Stimulated activated naive CD8-positive, alpha-beta T cell treated with anti-CD3 and anti-CD28 coated beads, Interleukin-15, Interleukin-2, amounts not matched to agents 100 U/mL and 50 U/mL, for 24 hours (primary cell): ENCODE results near the gene C16orf89.
"Not testable (repeated sequence)": the region's sequence is repeated elsewhere in the genome, so short reads cannot be mapped to it uniquely, and the experiment has no call there.

Experiments used
- ATAC-seq: fragments of 150-1000 bp; cut with Tn5 transposase; one replicate; pipeline ENCODE4 v1.10.0; 2021
- DNase-seq: peaks from one replicate; pipeline ENCODE4 v3.0.0; 2021

The C16orf89 gene, protein sequence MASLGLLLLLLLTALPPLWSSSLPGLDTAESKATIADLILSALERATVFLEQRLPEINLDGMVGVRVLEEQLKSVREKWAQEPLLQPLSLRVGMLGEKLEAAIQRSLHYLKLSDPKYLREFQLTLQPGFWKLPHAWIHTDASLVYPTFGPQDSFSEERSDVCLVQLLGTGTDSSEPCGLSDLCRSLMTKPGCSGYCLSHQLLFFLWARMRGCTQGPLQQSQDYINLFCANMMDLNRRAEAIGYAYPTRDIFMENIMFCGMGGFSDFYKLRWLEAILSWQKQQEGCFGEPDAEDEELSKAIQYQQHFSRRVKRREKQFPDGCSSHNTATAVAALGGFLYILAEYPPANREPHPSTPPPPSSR

DNA sequence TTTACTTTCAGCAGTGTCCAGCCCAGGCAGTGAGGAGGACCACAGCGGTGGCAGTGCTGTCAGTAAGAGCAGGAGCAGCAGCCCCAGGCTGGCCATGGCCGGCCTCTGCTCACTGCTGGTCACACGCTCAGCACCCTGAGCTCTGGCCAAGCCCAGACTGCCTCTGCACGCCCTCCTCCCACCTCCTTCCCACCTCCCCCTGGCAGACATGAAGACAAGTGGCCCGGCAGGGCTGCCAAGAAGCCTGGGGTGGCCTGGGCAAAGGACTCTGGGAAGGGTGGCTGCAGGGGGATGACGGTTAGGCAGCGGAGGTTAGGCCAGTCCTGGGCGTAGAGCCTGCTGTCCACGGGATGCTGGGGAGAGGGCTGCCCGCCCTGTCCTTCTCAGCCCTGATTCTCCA lies at the start of gene C16orf89:
Gene C16orf89 (minus strand): TSS at position 144 of the 400 bp plus-strand sequence. CDS start 48 bp downstream, at position 96.
- DNase-seq = no peak
- no peak for ATAC-seq

DNA sequence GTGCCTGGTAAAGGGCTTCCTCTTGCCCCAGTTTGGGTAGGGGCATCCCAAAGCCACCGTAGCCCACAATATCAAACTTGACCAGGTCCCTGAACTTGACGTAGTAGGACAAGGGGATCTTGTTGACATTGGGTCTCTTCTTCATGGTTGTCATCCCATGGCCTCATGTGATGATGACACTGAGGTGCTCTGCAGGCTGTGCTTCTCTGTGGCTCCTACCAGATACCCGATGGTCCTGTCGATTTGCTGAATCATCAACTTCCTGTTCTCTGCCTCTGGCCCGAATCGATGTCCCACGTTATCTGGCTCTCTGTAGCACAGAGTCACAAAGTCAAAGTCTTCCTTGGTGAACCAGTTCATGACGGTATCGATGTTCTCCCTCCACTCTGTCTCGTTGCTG lies 45.2 kb upstream of the C16orf89 start:
- ATAC-seq = not testable (repeated sequence)

DNA sequence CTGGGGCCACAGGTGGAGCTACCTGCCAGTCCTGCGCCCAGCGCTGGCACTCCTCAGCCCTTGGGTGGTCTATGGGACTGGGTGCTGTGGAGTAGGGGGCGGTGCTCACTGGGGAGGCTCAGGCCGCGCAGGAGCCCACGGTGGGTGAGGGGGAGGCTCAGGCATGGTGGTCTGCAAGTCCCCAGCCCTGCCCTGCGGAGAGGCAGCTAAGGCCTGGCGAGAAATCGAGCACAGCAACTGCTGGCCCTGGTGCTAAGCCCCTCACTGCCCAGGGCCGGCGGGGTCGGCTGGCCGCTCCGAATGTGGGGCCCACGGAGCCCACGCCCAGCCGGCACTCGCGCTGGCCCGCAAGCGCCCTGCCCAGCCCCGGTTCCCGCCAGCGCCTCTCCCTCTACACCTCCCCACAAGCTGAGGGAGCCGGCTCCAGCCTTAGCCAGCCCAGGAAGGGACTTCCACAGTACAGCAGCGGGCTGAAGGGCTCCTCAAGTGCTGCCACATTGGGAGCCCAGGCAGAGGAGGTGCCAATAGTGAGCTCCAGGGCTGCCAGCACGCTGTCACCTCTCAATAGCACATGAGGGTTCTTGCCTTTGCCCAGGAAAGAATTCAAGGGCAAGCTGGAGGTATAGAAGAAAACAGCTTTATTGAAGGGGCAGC lies 42.9 kb upstream of the C16orf89 start:
- DNase-seq (no peak), ATAC-seq (no peak)

More for the DNA sequence above, 45.2 kb upstream of the C16orf89 start:
- not testable (repeated sequence) for DNase-seq

DNA sequence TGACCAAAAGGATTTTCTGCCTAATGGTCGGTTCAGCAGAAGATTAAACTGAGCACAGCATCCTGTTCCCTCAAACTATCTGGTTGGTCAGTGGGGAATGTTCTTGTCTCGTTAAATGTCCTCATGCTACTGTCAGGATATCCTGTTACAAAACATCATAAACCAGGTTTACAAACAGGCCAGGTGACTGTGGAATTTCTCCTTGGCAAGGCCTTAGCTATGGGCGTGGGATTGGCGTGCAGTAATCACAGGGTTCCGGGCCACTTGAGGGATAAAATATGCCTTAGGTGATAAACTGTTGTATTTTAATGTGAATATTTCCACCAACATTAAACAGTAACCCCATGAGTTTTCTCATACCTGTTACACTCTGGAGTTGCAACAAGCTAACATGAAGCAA lies 39.3 kb upstream of the C16orf89 start:
- not testable (repeated sequence) for ATAC-seq, DNase-seq

DNA sequence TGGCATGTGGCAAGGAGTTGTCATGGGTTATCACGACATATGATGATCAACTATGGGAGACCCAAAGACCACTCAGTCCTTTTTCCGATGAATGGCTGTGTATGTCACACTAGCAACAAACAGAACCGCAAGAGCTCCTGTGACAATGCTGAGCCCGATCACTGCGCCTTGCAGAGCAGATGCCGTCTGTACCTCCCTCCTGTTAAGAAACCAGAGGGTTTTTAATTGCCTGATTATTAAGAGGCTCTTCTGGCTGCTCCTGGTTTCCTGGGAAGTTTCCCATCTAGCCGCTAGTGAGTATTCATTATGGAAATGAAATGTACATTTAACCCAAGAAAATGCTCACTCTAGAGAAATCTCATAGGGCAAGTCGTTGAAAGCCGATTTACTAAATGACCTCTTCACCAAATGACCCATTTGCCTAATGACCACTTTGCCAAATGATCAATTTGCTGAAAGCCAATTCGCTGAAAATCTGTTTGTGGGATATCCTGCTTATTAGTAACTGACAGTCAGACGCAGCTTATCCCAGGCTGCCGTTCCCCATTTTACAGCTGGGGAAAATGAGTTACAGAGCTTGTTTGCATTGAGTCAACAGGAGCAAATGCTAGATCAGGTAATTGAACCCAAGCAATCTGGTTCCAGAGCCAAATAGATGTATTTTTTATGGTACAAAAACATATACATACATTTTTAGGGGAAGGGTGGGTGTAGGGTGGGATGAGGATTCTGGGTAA lies 37.7 kb upstream of the C16orf89 start:
- not testable (repeated sequence) for ATAC-seq, DNase-seq

DNA sequence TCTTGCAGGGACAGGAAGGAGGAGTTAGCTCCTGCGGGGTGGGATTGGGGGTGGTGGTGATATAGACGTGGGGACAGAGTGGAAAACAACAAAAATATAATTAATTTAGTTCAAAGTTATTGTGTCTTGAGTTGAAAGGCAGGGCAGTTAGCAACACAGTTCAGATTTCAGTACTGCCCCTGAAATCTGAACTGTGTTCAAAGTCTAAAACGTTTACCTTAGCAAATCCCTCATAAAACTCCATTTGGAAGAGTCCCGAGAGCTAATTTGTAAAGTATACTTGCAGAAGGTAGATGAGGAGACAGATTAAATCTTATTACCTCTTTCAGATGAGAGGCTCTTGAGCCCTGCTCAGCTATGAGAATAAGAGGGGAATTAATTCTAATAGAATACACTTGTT lies 33.4 kb upstream of the C16orf89 start:
- not testable (repeated sequence) for ATAC-seq, DNase-seq

DNA sequence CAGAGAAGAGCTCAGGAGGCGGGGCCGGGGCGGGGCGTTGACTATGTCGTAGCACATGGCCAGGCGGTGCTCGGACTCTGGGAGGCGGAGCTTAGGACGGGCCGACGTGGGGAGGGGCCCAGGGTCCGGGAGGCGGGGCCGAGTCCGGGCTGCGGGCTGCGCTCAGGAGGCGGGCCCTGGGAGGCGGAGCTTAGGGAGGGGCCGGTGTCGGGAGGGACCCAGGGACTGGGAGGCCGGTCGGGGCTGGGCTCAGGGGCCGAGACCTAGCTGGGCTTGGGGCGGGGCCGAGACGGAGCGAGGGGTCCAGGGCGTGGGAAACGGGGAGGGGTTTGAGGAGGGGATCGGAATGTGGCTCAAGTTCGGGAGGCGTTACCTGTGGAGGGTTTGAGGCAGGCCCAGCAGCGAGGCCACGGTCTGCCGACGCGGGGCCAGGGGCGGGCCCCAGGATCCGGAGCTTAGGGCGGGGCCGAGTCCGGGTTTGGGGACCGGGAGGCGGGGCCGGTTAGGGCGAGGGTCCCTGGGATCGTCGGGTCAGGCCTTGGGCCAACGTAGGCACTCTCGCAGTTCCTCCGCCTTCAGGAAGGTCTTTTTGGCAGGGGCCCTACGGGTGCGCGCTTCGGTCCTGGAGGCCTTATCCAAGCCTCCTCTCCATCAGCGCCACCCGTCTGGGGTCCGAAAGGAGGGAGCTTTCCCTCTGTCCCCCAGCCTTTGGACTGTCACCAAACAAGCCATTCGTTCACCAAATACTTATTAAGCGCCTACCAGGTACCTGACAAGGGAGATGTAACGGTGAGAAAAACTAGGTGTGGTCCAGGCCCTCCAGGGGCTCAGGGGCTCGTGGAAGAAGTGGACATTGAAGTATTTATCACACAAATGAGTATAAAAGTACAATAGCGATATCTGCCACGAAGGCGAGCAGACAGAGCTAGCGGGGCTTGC lies 32.7 kb upstream of the C16orf89 start:
- DNase-seq = peak; percentile 74
- ATAC-seq = not testable (repeated sequence)

DNA sequence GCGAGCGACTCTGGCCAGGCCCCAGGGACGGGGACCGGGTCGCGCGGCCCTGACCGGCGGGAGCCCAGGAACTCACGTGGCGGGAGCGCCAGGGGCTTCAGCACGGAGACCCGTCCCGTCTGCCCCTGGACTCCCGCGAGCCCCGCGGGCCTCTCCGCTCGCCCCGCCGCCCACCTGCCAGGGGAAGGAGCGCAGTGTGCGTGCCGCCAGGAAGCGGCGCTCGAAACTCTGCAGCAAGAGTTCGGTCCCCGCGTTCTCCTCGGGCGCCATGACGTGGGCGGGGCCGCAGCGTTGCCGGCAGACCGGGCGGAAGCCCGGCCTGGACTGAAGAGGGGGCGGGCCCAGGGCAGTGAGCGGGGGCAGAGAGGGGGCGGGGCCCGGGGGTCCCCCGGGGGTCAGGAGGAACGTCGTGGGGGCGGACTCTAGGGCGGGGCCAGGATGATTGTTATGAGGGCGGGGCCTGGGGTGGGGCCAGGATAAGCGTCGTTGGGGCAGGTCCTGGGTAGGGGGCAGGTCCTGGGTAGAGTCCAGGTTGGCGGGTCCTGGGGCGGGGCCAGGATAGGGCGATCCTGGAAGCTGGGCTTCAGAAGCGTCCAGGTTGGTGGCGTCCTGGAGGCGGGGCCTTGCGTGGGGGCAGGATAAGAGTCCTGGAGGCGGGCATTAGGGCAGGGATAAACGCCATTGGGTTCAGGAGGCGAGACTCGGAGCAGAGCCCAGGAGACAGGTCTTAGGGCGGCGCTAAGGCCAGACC lies 31.9 kb upstream of the C16orf89 start, which contains the start of gene EEF2KMT:
Gene EEF2KMT (minus strand): TSS at position 326 of the 751 bp plus-strand sequence. CDS start 56 bp downstream, at position 270.
- ATAC-seq = peak; percentile 99

DNA sequence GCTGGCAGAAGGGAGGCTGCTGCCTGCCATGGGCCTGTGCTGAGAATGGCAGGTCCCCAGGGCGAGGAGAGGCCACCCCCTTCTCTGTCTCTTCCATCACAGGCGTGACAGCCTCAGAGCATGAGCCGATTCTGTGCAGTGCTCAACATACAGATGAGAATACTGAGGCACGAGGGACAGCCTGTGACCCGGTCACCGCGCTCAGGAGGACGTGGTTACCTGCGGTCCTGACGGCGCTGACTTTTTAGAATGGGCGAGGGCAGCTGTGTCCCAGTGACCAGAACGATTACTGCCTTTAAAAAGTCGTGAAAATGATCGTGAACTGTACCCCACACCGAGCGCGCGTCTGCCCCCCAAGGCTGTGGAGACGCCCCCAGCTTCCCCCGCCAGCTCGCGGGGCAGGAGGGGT lies 31.3 kb upstream of the C16orf89 start:
- peak; percentile 37 for DNase-seq
- not testable (repeated sequence) for ATAC-seq

More for the DNA sequence above, 31.9 kb upstream of the C16orf89 start, which contains the start of gene EEF2KMT:
- DNase-seq = peak; percentile 96

DNA sequence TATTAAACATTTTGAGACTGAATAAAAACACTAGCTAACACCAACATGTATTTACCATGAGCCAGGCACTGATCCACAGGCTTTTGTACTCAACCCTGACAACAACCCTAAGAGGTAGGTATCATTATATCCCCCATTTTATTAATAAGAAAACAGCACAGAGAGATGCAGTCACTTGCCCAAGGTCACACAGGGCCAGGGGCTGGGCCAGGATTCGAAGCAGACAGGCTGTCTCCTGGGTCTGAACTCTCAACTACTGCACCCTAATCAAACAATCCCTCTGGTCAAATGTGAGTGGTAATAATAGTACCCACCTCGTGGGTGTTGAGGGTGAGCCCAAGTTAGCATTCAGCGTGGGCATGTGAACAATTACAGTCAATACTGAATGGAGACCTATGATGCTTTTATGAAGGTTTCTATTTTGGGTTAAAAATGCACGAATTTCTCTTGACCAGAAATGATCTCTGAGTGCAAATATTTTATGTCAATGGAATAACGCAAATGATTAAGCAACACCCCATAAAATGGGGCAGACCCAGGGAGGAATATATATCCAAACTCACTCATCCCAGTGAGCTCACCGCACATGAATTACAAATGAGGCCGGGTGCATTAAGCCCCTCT lies 30.8 kb upstream of the C16orf89 start:
- not testable (repeated sequence) for DNase-seq, ATAC-seq

DNA sequence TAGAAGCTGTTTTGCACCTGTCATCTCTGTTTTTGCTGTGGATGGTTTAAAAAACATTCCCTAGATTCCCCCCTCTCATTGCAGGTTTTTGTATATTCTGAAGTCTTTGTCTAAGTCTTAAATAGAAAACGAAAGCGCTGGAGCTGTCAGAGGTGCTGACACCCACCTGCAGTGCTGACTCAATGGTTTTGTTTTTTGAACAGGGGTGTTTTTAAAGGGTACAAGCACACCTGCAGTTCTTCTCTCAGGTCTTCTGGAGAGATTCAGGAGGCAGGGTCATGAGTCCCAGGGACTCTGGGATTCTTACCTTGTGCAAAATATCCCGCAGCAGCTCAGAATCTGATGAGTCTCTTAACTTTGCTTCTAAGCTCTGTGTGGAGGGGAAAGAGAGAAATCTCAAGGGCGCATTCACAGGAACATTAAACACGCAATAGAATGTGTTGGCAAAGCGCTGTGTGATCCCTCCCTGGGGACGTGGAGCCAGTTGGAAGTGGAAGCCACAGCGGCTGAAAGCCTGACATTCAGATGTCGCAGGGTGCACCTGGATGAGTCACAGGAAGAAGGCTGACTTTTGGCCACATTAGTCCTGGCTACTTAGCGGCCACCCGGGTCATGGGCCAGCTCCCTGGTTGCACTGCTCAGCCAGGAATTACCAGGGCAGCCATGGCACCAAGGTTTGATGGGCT lies 29.5 kb upstream of the C16orf89 start:
- ATAC-seq, DNase-seq: not testable (repeated sequence)

DNA sequence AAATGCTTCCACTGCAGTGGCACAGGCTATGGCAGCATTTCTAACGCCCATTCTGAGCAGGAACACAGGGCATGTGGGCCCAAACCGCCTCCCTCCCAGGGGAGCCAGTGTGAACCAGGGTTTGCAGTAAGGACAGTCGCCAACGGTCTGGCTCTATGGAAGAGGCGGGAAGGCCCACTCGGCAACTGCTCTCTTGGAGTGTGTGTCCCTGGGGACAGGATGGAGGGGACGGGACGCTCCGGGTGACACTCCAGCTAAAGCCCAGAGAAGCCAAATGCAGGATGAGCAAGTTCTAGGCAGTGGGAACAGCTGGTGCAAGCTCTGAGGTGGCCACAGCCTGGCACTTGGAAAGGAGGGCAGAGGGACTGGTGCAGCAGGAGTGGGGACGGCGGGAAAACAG lies 28.0 kb upstream of the C16orf89 start:
- DNase-seq, ATAC-seq: not testable (repeated sequence)

DNA sequence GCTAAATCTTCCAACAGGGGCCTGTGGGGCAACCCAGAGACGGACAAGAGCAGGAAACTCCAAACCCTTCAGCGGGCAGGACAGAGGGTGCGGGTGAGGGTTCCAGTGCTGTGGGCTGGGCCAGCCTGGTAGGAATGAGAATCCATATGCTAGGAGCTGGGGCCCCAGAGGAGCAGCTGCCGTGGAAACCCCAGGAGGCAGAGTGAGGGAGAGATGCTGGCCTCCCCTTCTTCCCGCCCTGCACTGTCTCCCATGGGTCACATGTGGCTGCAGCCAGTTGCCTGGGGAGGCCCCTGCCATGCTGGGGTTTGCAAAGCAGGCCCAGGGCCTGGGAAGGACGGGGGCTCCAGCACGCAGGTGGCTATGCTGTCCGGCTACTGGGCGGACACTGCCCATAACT lies 27.3 kb upstream of the C16orf89 start:
- ATAC-seq, DNase-seq: not testable (repeated sequence)

DNA sequence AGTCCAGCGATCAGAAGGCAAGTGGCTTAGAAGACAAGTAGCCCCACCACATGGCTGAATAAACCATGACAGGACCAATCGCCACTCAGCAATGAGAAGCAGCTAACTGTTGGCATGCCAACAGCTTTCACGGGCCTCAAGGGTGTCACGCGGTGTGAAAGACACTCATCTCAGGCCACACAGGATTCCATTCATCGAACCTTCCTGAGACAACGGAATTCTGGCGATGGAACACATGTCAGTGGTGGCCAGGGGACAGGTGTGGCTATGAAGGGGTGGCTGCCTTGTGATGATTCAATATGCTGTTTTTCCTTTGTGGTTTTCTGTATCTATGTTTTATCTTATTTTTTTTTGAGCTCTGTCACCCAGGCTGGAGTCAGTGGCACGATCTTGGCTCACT lies 24.8 kb upstream of the C16orf89 start:
- not testable (repeated sequence) for DNase-seq, ATAC-seq

DNA sequence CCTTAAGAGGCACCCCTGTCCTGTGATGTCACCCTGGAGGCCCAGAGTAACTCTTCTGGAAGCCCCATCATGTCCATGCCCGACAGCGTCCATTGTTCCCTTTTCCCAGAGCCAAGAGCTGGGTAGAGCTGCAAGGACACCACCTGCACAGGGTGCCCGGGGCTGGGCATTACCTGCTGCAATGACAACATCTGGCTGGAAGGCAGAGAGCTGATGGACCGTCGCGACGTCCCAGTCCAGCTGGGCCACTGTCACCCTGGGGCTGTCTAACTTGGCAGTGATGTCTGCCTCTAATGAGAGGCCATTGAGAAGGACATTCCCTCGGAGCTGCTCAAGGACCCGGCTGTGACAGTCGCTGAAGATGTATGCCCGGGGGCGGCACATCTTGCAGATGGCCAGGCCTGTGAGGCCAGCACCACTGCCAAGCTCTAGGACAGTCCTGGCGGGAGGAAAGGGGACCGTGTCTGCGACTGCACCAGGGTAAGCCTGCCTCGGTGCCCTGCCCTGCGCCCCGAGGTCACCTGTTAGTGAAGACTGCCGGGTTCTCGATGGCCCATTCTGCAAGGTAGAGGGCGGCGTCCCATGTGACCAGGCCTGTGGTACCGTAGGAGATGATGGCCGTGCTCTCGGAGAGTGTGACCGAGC lies 24.3 kb upstream of the C16orf89 start:
- not testable (repeated sequence) for ATAC-seq

DNA sequence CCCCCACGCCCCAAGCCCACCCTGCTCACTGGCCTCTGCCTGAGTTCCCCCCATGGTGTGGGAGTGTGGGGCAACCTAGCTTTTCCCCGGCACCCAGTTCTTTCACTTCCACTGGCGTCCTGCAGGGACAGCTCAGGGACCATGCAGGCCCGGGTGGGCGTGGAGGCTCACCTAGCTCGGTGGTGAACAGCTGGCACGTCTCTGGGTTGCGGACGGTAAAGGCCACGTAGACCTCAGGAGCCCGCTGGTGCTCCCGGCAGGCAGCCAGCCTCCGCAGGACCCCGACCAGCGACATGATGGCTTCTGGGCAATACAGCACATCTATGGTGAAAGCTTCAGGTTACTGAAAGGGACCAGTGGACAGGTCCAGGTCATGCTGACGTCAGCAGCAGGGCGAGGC lies 23.2 kb upstream of the C16orf89 start:
- not testable (repeated sequence) for ATAC-seq, DNase-seq

More for the DNA sequence above, 24.3 kb upstream of the C16orf89 start:
- DNase-seq = not testable (repeated sequence)

DNA sequence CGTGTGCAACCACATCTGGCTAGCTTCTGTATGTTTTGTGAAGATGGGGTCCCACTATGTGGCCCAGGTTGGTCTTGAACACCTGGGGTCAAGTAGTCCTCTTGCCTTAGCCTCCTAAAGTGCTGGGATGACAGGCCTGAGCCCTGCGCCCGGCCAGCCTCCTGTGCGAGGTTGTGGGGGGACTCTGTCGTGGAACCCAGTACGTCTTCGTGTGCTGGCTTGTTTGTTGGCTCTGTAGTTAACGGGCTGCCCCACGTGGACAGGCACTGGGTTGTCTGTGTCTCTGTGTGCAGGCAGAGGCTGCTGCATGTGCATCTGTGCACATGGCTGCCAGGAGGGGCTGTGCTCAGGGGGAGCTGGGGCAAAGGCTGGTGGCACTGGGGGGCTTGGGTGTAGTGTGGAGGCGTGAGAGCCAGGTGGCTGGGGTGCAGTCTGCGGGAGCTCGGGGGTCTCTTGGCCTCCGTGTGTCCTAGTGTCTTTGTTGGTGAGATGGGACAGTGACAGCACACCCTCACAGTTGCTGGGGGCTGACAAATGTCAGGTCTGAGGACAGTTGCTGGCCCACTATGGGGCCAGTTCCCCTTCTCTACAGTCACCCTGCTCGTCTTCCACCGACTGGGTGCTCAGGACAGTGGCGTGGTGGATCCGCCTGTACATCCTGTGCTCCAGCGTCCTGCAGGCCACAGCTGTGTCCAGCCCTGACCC lies 22.5 kb upstream of the C16orf89 start:
- not testable (repeated sequence) for DNase-seq, ATAC-seq

DNA sequence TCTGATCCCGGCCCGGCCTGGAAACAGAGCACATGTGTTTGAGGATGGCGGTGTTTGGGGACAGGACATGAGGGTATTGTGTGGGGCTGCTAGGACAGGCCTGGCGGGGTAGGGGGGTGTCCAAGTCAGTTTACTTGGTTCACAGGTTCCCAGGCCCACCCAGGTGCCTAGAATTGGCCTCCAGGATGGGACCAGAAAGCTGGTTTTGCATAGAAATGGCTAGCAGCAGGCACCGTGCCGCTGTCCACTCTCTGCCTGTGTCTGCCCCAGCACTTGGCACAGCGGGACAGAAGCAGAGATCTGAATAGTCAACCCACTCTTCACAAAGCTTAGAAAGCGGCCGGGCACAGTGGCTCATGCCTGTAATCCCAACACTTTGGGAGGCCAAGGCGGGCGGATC lies 20.0 kb upstream of the C16orf89 start:
- not testable (repeated sequence) for ATAC-seq, DNase-seq
